ENCODE data around the gene ATP9B.
"Not testable (repeated sequence)": the region's sequence is repeated elsewhere in the genome, so short reads cannot be mapped to it uniquely, and the experiment has no call there.

Gene ATP9B

DNA sequence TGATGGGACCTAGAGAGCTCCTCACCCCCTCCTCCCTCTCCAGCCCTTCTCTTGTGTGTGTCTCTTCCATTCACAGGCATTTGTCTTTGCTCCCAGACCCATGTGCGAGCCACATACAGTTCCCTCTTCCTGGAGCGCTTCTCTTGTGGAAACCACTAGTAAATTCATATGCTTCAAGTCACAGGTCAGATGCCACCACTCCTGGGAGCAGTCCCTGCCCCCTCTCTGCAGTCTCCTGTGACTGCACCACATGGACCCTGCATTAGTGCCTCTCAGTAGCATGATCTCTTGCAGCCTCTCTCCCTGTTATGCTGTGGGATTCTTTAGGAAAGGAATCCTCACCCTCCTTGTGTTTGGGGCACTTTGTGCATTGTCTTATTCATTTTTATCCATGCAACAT, 230.1 kb downstream of the ATP9B start:
- DNase-seq = no peak

DNA sequence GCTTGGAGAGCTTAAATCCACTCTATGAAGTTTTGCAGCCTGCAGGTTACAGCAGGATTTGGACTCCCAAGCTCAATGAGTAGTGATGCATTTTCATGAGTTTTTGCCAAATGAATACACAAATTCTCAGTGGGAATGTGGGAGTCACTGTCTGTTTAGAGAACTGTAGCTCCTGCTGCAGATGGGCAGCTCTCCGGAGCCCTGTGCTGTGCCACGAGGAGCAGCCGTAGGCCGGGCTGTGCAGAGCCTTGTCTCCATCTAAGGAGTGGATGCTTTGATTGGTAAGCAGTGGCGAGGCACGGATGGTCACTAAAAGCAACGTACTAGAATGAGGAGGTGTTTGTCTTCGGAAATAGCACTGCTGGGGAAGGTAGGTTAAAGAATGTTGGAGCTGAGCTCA, 230.5 kb downstream of the ATP9B start:
- no peak for DNase-seq

DNA sequence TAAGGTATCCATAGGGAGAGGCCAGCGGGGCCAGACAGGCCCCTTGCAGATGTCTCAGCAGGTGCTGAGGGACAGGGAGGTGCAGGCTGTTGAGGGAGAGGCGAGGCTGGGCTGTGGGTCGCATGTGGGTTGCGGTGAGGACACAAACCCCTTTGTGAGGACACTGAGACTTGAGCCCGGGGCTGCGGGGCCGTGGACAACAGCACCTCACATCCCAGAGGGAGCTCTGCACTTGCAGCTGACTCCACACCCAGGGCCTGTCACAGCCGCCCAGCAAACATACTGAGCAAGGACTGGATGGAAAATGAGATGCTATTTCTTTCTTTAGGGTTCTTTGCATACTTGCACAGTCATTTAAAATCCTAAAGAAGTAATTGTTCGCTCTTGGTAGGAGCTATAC, 231.2 kb downstream of the ATP9B start:
- no peak for DNase-seq

DNA sequence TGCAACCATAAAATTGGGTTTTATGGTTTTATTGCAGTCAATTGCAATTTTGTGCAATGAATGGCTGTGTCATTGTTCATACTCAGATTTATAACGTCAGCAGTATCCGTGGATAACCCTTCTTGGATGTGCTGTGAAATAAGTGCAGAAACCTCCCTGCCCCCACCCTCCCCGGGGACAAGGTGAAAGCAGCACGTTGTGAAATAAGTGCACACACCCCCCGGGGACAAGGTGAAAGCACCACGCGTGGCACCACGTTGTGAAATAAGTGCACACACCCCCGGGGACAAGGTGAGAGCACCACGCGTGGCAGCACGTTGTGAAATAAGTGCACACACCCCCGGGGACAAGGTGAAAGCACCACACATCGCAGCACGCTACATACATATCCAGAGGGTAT, 232.9 kb downstream of the ATP9B start:
- DNase-seq = no peak

DNA sequence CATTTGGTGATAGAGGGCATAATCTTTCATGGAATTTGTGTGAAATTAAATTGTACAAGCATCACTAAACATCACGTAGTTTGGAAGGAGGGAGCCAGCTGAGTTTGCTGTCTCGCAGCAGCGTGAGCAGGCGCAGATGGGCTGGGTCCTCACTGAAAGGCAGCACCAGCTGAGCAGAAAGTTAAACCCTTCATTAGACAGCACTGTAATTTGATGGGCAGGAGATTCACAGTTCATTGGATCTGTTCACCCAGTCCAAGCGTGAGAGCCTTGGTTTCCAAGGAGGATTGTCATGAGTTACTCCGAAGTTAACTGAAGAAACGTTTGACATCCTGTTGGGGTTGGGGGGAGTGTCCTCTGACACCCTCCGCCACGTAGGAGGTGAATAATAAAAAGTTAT, 236.7 kb downstream of the ATP9B start:
- no peak for DNase-seq

DNA sequence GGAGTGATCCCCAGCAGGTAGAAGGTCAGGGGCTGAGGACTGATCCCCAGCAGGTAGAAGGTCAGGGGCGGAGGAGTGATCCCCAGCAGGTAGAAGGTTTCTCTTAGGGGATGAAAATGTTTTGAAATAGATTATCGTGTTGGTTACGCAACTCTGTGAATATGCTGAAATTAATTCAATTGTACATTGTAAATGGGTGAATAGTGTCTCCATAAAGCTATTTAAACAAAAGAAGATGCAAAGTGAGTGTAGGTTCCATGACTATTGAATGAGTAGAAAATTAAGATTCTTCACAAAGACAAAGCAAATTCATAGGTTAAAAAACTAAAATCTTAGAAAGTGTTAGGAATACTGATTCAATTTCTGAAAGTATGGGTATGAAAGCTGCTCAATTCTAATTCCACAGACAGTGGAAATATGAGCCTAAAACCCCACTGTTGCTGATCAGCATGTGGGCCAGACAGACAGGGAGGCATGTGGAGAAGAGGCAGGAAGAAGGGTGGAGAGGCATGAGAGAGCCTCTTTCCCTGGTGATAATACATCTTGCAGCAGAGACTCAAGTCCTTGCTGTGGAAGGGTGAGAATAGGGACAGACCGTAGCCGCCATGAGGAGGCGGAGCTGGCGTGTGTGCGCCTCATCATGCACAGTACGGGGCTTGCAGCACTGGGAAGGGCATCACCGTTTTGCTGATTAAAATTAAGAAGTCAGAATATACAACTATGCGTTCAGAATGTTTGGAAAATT, 240.6 kb downstream of the ATP9B start:
- DNase-seq = no peak

DNA sequence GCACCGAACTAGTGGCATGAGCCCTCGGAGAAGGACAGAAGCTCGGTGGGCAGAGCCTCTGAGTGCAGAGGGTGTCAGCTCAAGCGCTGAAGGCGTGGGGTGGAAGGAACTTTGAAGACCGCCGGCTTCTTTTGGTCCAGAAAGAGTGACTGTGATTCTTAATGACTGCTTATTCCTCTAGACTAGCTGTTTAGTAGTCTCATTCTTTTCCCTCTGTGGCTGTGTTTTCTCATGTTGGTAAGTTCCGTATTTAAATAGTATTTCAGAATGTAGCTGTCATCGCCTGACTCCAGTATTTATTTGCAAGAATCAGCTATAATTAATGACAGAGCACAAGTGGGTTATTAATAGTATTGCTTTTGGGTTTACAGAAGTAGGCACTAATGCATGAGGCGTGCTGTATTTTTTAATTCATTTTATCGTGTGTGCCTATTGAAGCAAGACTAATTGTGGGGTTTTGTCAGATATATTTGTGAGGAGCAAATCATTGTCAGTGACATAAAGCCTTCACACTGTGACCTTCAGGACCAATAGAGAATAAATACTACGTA, 245.7 kb downstream of the ATP9B start:
- DNase-seq = no peak

DNA sequence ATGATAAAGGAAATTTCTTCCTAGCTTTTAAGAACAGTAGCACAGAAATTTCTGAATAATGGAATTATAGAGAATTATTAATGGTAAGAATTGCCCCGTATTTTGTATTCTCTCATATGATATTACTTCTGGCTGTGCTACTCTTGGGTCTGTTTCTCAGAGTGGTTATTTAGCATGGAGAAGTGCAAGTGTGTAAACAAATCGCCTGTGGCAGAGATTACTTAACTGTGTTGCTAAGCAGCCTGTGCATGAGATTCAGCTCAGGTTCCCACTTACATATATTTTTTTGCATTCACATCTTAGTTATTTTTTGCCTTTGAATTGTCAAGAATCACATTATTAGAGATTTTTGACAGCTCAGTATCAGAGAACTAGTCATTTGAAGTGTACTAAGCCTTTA, 246.4 kb downstream of the ATP9B start:
- DNase-seq = no peak

DNA sequence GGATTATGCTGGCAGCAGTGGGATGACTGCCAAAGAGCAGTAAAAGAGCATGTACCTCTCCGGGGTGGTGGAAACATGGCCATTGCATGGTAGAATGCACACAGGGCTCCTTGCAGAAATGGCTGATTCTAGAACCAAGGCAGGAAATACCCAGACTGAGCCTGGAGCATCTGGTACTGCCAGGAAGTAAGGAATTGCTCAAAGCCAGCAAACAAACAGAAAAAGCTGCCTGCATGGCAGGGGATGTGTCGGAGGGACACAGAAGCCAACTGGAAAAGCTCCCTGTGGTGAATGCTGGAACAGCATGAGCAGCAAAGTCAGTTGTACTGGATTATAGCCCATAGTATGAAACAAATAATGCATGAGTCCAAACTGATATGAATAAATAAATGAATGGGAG, 248.5 kb downstream of the ATP9B start:
- no peak for DNase-seq

DNA sequence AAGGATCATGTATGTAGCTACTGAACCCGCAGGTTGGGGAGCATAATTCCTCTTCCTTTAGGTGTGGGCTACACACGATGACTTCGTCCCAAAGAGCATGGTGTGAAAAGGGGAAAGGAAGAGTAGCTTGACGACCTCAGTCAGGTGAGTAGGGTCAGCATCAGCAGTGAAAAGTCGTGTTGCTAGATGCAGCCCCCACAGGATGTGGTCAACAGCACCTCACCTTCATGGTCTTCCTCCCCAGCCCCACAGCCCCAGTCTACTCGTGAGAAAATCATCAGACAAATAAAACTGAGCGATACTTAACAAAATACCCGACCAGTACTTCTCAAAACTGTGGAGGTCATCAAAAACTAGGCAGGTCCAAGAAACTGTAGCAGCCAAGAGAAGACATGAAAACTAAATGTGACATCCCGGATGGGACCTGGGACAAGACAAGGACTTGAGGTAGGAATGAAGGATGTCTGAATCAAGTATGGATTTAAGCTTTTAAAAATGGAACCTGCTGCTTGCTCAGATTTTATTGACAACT, 249.0 kb downstream of the ATP9B start:
- no peak for DNase-seq

DNA sequence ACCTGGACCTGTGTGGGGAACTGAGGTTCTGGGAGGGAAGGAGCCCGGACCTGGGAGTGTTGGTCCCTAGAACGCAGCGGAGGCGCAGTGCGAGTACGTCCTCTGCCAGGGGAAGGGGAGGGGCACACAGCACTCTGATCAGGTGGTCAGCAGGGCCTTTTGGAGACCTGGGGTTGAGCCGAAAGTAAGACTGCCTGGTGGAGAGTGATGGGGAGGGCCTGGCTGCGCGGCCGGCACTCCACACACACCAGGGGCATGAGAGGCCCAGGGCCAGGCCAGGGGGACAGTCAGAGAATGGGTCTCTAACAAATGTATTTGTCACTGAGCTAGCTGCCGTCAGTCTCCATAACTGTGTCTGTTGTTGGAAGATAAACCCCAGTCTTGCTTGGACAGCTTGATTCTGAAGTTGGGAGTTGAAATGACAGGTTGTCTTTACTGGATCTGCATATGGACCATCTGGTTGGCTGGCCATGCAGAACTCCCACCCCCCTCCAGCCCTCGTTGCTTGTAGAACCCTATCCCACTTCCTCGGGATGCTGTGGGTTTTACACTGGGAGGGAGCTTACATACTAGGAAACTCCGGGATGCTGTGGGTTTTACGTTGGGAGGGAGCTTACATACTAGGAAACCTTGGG, 251.1 kb downstream of the ATP9B start:
- no peak for DNase-seq

DNA sequence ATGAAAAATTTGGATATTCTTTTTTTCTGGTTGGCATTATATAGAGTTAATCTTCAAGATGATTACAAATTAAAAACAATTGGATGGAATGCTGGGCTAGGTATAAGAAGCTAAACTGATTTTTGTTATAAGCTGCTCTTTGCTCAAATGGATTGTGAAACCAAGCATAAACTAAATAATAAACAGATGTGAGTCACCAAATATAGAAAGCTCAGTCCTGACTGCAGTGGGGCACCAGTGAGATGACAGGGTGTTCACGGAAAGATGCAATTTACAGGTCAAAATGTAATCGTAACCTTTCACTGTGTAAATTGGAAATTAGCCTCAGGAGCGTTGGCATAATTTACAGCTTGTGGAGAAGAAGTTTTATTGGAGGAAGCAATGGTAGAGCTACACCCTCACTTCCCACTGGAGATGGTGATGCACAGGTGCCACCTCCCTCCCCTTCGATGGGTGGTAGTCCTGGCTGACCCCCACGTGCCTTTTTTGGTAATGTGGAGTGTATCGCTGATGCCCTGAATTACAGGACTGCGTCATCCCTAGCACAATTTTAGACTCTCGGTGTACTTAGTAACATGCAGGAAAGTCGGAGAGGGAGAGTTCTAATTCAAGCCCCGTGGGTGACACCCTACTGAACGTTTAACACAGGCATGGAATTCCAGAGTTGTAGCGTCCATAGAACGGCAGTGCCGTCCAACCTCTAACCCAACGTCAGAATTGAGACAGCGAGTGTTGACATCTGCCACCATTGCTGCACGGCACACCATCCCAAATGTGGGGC, 252.6 kb downstream of the ATP9B start:
- no peak for DNase-seq

DNA sequence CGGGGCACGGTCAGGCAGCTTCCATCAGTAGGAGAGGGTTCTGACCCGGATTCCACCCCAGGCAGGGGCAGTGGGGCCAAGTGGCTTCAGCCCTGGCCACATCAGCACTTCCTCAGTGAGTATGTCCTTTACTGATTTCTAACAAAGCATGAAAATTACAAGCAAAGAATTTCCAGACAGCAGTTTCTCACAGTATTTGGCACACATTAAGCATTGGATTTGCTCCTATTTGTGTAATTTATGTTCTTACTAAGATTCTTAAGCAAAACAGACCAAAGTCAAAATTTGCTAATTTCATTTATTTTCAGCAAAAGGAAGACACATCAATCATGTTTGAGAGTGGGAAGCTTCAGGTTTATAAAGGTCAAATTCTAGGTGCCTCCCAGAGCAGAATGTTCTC, 253.2 kb downstream of the ATP9B start:
- no peak for DNase-seq

DNA sequence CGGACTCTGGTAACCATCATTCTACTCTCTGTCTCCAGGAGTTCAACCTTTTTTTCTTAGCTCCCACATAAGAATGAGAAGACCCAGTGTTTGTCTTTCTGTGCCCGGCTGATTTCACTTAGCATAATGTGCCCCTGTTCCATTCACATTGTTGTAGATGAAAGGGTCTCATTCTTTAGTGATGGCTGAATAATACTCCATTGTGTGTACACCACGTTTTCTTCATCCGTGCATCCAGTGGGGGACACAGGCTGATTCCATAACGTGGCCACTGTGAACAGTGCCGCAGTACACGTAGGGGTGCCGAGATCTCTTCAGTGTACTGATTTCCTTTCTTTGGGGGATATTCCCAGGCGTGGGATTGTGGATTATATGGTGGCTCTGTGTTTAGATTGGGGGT, 254.3 kb downstream of the ATP9B start:
- DNase-seq = no peak

DNA sequence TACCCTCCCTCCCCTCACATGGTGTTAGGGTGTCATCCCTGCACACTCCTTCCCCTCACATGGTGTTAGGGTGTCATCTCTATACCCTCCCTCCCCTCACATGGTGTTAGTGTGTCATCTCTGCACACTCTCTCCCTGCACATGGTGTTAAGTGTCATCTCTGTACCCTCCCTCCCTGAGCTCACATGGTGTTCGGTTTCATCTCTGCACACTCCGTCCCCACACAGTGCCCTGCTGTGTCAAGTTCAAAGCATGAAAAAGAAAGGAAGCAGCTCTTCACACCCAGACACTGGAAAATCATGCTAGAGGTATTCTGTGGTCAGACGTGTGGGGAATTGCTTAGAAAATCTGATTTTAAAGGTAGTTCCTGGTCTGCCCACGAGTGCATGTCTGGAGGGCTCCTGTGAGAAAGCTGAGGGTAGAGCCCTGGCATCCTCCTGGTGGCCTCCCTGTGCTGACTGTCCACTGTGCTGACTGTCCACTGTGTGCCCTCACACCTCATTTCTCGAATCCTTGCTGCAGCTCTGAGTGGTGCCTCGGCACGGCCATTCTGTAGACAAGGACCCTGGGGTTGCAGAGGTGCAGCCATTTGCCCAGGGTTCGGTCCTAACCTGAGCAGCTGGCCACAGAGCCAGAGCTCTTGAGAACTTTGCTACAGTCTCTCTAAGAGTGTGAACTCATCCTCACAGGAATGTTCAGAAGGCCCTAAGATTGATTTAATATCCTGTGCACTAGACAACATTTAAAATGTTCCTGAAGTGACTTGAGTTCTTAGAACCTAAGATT, 257.4 kb downstream of the ATP9B start:
- DNase-seq = no peak

DNA sequence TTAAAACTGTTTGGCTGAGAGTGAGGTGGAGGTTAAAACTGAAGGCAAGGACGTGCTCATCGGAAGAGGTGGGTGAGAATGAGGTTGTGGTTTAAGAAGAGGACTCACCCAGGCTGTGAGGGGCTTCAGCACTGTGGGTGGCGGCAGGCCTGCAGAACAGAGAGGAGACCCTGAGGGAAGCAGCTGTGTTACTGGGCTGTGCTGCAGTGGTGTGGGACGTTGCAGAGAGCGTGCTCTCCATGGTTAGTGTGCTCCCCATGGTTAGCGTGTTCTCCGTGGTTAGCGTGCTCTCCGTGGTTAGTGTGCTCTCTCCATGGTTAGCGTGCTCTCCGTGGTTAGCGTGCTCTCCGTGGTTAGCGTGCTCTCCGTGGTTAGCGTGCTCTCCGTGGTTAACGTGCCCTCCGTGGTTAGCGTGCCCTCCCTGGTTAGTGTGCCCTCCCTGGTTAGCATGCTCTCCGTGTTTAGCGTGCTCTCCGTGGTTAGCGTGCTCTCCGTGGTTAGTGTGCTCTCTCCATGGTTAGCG, 258.1 kb downstream of the ATP9B start:
- no peak for DNase-seq

DNA sequence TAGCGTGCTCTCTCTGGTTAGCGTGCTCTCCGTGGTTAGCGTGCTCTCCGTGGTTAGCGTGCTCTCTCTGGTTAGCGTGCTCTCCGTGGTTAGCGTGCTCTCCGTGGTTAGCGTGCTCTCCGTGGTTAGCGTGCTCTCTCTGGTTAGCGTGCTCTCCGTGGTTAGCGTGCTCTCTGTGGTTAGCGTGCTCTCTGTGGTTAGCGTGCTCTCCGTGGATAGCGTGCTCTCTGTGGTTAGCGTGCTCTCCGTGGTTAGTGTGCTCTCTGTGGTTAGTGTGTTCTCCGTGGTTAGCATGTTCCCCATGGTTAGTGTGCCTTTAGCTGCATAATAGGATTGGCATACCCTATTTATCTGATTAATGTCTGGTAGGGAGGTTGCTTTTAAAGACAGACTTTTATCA, 258.7 kb downstream of the ATP9B start:
- DNase-seq = not testable (repeated sequence)

DNA sequence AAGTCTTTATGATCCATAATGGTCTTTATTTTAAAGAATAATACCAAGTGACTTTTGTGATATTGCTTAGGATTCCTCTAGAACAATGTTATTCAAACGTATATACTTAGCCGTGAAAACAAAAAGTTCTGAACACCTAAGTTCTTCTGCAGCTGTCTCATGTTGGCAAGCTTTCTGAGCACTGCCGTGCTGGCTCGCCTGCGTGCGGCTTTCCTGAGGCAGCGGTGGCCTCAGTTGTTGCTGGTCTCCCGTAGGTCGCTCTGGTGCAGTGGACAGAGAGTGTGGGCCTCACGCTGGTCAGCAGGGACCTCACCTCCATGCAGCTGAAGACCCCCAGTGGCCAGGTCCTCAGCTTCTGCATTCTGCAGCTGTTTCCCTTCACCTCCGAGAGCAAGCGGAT, 259.7 kb downstream of the ATP9B start:
- no peak for DNase-seq

DNA sequence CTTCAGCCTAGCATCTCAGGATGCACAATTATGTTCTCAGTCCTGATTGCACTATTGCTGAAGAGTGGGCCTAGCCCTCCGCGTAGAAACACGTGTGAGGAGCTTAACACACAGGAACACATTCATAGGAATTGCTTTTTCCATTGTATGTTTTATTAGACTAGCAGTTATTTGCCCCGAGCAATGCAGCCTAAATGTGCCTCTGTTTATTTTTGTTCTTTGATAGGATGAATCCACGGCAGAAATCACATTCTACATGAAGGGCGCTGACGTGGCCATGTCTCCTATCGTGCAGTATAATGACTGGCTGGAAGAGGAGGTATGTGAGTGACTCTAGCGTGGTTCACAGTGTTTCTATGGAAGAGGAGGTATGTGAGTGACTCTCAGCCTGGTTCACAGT, 260.6 kb downstream of the ATP9B start:
- no peak for DNase-seq

DNA sequence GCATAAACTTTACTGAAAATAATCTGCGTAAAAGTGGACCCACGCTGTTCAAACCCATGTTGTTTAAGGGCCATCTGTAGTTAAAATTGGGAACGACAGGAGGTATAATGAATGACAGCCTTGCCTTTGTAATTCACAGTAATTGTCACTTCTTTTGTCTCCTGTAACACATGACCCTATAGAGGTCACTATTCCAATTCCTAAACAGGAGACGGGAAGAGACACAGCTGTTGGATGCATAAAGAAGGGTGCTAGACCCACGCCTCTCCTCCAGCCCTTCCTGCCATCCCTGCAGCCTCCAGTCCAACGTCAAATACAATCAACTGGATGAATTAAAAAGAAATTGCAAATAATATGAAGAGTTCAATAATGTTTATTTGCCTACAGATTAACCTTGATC, 263.5 kb downstream of the ATP9B start:
- no peak for DNase-seq

DNA sequence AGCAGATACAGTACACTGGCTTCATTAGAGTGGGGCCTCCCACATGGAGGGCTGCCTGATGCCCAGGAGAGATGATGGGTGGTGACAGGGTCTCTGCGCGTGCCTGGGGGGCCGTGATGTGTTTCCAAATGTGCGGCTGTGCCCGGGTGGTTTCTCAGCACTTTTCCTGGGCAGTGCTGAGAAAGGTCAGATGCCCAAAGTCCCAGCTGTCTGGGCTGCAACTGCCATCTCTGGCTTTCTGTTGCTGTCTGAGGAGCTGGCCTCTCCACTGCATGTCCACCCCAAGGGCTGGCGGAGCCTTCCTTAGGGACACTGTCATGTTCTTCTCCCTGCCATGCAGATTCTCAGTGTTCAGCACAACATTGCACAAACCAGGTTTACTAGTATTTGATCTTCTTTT, 263.9 kb downstream of the ATP9B start:
- no peak for DNase-seq

DNA sequence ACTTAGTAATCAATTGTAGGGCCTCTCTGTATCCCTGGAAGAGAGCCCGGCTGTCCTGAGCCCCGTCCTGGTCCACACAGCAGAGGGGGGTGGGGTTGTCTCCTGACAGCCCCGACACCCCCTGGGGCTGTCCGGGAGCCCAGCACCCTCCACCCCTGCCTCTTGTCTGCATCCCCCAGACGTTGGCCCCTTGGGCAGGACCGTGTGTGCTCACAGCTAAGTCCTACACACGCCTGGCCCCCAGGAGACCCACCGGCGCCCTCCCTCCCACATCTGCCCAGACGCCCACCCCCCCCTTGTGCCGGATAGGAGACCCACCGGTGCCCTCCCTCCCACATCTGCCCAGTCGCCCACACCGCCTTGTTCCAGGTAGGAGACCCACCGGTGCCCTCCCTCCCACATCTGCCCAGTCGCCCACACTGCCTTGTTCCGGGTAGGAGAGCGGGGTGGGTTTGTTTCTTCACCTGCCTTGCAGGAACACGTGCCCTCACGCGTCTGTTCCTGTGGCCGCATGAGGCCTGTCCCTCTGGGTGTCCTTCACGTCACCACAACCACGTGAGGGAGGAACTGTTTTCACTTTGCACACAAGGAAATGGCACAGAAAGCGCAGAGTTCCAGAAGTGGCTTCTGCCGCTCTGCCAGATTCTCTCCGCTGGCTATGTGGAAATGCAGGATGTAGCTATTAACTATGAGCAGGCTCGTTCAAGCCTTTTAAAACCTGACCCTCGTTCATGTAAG, 265.5 kb downstream of the ATP9B start:
- no peak for DNase-seq

All from activated CD4-positive, alpha-beta T cell treated with anti-CD3 and anti-CD28 coated beads, Interleukin-2, amount 50 U/mL, for 48 hours (primary cell).